A204.1 (cell line): Measurements from ENCODE around the gene EXOC7.

Experiments used
- FAIRE-seq: peaks from 2 replicates; lab custom pipeline; 2012; peaks lifted over from hg19 to GRCh38; lab: Jason Lieb, UNC

EXOC7 gene

GRCh38 chr17:76138234-76138895, 34.8 kb upstream of the EXOC7 start:
- no peak for FAIRE-seq

GRCh38 chr17:76137351-76138233, 34.0 kb upstream of the EXOC7 start:
- FAIRE-seq: no peak

GRCh38 chr17:76137001-76137350, 33.4 kb upstream of the EXOC7 start:
- FAIRE-seq: no peak

GRCh38 chr17:76136276-76137000, 32.9 kb upstream of the EXOC7 start:
- FAIRE-seq: no peak

- no peak for FAIRE-seq
Measured at GRCh38 chr17:76135810-76136188, 32.2 kb upstream of the EXOC7 start.

GRCh38 chr17:76134911-76135809, 31.6 kb upstream of the EXOC7 start:
- FAIRE-seq: no peak

- FAIRE-seq: no peak
Measured at GRCh38 chr17:76132574-76133338, 29.2 kb upstream of the EXOC7 start.

- FAIRE-seq: no peak
Measured at GRCh38 chr17:76131692-76132573, 28.3 kb upstream of the EXOC7 start.

- FAIRE-seq: no peak
Measured at GRCh38 chr17:76131051-76131691, 27.6 kb upstream of the EXOC7 start.

GRCh38 chr17:76130473-76130872, 26.9 kb upstream of the EXOC7 start:
- FAIRE-seq: no peak

GRCh38 chr17:76125922-76126321, 22.3 kb upstream of the EXOC7 start:
- no peak for FAIRE-seq

GRCh38 chr17:76125391-76125675, 21.7 kb upstream of the EXOC7 start:
- no peak for FAIRE-seq

GRCh38 chr17:76124582-76125390, 21.2 kb upstream of the EXOC7 start:
- FAIRE-seq: no peak

- FAIRE-seq: no peak
Measured at GRCh38 chr17:76123749-76124581, 20.4 kb upstream of the EXOC7 start.

- FAIRE-seq: no peak
Measured at GRCh38 chr17:76123191-76123499, 19.6 kb upstream of the EXOC7 start.

GRCh38 chr17:76122431-76123190, 19.0 kb upstream of the EXOC7 start:
- FAIRE-seq: no peak

GRCh38 chr17:76121932-76122430, 18.4 kb upstream of the EXOC7 start:
- FAIRE-seq: no peak

- FAIRE-seq: no peak
Measured at GRCh38 chr17:76120658-76121008, 17.0 kb upstream of the EXOC7 start.
